KG1 (cell line): ENCODE measurements around the gene DESI1.
"Not testable (repeated sequence)": the region's sequence is repeated elsewhere in the genome, so short reads cannot be mapped to it uniquely, and the experiment has no call there.

Source experiments
- DNase-seq: peaks from one replicate; lab custom pipeline; 2025; lab: John Stamatoyannopoulos, UW

DESI1 gene

DNA sequence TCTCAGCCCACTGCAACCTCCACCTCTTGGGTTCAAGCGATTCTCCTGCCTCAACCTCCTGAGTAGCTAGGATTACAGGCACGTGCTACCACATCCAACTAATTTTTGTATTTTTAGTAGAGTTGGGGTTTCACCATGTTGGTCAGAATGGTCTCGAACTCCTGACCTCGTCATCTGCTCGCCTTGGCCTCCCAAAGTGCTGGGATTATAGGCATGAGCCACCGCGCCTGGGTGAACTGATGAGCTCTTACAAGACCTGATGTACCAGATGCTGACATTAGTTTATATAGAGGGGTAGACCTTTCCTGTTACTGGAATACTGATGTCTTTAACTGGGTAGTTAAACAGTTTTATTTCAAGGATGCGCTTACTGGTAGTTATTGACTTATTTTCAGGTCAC, 13.8 kb upstream of the DESI1 start:
- DNase-seq = not testable (repeated sequence)

DNA sequence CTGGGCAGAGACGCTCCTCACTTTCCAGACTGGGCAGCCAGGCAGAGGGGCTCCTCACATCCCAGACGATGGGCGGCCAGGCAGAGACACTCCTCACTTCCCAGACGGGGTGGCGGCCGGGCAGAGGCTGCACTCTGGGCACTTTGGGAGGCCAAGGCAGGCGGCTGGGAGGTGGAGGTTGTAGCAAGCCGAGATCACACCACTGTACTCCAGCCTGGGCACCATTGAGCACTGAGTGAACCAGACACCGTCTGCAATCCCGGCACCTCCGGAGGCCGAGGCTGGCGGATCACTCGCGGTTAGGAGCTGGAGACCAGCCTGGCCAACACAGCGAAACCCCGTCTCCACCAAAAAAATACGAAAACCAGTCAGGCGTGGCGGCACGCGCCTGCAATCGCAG, 10.8 kb upstream of the DESI1 start:
- DNase-seq = not testable (repeated sequence)

DNA sequence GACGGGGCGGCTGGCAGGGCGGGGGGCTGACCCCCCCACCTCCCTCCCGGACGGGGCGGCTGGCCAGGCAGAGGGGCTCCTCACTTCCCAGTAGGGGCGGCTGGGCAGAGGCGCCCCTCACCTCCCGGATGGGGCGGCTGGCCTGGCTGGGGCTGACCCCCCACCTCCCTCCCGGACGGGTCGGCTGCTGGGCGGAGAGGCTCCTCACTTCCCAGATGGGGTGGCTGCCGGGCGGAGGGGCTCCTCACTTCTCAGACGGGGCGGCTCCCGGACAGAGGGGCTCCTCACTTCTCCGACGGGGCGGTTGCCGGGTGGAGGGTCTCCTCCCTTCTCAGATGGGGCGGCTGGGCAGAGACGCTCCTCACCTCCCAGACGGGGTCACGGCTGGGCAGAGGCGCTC, 10.3 kb upstream of the DESI1 start:
- DNase-seq = not testable (repeated sequence)

DNA sequence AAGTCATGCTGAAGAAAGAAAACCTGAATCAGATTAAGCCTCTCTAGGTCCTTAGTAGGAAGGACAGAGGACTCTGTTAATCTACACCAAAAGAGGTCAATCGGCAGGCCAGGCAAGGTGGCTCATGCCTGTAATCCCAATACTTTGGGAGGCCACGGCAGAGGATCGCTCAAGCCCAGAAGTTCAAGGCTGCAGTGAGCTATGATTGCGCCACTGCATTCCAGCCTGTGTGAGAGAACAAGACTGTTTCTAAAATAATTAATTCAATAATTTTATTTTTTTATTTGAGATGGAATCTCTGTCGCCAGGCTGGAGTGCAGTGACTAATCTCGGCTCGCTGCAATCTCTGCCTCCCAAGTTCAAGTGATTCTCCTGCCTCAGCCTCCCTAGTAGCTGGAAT, 4.7 kb upstream of the DESI1 start:
- DNase-seq = no peak

DNA sequence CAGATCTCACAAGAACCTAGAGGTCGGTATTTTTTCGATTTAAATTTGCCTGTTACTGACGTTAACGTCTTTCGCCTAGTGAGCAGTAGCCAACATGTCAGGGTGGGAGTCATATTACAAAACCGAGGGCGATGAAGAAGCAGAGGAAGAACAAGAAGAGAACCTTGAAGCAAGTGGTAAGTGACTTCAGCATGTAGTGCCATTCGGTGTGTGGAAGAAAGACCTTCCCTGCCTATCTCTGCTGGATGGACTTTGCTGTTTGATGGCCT, 1.0 kb upstream of the DESI1 start:
- no peak for DNase-seq

DNA sequence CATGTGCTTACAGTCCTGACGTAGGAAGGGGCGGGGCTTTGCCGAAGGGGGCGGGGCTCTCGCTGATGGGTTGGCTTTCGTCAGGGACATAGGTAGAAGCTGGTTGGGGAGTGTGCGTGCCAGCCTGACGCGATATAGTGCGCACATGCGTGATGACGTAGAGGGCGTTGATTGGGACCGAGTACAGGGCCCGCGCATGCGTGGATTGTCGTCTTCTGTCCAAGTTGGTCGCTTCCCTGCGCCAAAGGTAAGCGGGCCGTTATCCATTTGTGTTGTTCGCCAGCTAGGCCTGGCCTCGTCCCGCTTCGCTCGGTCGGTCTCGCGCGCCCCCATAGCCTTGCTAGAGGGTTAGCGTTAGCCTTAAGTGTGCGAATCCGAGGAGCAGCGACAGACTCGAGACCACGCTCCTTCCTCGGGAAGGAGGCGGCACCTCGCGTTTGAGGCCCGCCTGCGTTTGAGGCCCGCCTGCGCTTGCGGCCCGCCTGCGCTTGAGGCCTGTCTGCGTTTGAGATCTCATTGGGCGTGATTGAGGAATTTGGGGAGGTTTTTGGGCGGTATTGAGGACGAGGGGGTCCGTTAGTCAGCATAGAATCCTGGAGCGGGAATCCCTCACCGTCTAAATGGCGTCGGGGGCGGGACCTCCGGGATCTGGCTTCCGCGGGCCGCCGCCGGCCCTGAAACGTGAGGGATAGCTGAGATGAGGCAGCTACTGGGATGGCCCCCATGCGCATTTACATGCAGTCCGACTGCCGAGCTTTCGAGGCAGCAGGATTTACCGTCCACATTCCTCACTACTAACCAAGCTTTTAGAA, 462 bp upstream of the DESI1 start, which contains the start of gene XRCC6:
XRCC6 (plus strand) TSS at position 197 of the 812 bp plus-strand sequence. CDS start 710 bp downstream, outside the sequence.
- peak; percentile 99 for DNase-seq

DNA sequence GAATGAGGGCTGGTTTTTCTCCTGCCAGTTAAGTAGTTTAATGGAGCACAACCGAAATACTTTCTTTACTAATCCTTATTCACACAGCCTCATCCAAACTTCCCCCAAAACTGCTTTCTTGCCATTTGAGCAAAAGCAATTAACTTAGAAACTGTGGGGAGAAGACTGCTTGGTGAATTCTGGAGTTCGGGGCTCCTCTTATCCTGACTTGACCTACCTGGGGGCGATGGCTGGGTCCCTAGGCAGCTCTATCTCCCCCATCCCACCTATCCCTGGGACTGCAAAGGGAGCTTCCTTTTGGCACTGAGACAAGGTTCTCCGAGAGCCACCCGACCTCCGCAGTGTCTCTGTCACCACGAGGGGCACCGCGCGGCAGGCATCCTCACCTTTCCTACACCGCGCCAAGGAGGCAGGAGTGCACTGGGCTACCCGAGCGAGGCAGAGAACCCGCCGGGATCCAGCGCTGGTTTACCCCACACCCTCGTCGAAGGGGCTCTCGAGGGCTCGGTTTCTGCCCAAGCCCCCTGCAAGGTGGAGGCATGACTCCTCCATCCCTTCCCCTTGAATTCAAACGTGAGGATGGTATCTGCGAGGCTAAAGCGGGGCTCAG, 759 bp downstream of the DESI1 start:
- DNase-seq = no peak

DNA sequence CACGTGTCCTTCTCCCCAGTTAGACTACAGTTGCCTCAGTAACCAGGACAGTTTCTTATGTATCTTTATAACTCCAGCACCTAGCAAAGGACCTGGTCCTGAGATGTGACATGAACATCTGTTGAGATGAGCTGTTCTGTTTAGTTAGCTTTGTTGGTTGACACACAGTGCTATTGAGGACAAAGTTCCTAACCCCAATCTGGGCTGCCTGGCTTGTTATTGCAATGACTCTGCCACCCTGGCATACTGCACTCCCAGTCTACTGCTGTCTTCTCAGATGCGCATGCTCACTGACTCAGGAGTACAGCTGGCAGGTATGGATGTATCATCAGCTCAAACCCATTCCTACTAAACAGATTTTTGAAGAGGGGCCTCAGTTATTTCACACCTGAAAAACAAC, 7.4 kb downstream of the DESI1 start:
- no peak for DNase-seq

DNA sequence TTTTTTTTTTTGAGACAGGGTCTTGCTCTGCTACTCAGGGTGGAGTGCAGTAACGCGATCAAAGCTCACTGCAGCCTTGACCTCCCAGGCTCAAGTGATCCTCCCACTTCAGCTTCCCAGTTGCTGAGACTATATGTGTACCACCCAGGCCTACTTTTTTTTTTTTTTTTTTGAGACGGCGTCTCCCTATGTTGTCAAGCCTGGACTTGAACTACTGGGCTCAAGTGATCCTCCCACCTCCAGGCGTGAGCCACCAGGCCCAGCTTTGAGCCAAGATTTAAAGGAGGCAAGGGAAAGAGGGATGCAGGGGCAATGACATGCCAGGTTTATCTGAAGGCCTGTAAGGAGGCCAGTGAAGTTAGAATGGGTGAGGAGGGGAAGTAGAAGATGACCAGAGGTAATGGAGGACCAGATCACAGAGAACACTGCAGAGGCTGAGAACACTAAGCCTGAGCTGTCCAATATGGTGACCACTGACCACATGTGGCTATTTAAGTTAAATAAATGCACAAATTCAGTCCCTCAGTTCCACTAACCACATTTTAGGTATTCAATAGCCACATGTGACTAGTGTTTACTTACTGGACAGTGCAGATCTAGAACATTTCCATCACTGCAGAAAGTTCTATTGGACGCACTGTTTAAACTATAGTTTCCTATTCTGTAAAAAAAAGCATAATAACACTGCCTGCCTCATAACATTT, 8.1 kb downstream of the DESI1 start:
- no peak for DNase-seq

DNA sequence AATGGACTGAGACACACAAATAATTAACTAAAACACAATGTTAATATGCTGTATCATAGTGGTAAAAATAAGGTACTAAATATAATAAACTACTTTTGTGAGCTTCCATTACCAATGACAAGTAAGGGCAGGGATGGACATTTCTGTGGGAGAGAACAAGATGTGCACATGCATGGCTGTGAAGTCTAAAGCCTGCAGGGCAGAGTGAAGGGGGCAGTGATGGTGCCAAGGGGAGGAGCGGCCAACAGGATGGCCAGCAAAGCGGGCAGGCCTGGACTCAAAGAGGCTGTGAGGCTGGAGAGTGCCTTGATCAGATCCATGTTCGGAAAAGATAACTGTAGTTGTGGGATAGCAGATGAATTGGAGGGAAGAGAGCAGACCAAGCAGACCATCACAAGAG, 12.5 kb downstream of the DESI1 start:
- no peak for DNase-seq

DNA sequence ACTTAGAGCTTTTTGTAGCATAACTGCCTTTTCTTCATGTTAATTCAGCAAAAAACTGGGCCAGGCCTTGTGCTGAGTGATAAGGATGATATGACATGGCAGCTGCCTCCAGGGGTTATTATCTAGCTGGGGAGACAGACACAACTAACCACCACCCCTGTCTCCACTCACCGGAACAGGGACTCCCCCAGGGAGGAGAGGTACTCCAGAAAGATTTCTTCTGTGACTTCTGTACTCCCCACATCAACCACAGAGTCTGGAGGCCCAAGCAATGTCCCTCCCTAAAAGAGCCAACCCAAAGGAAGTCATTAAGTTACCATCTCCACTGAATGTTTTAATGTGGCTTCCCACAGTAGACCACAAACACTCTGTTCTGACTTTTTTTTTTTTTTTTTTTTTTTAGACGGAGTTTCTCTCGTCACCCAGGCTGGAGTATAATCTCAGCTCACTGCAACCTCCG, 16.9 kb downstream of the DESI1 start:
- no peak for DNase-seq

DNA sequence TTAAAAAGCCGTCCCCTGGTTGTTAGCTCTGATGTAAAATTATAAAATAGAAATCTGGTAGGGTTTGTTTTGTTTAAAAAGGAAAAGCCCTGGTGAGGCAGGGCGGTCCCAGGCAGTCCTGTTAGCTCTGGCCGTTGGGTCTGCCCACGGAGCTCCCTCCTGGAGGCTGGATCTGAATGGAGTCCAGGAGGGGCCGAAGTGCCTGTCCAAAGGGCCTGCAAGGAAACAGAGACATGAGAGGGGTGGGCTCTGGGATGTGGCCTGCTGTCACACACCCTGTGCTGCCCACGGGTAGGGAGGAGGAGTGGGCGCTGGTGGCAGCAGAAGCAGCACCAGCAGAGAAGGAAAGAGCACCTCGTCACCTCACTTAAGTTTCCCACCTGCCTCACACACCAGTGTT, 19.9 kb downstream of the DESI1 start:
- DNase-seq = no peak

DNA sequence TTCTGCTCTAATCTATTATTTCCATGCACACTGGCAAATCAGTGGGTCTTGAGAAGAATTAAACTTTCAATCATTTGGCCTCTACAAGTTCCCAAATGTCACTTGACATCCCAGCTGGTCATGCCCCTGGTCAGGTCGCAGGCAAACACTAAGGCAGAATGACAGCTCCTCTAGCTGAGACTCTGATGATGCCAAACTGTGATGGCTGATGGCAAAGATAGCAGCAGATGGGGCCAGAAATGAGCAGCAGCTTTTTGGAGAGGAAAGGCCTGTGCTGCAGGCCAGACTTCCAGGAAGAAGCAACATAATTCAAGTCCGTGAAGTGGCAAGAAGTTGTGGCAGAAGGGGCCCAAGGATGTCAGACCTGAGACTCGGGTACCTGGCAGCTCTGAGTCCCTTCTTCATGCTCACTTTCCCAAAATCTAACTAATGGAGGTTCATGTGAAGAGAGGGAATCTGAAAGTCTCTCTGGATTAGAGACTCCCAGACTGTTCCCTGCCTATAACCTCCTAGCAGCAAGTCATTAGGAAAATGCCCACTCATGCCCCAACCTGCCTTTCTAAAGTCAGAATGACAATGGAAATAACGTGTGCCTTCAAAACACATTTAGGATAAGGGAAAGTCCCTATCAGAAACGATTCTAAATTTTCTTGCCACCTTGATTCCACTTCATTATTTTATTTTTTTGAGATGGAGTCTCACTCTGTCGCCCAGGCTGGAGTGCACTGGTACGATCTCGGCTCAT, 21.8 kb downstream of the DESI1 start:
- no peak for DNase-seq

DNA sequence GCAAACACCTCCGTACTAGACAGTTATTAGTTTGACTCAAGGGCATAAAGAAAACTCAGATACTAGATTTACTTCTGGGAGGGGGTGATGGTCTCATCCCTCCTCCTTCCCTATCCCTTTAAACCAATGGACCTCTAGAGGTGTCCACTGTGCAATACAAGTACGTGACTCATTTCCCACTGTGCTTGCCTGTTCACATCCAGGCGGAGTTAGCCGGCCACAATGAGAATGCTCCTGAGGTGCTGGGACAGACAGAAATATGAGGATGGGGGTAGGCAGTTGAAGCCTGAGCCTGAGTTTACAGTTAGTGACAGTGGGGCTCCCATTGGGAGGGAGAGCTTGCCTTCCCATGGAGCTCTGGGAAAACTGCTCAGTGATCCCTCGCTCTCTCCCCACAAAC, 22.8 kb downstream of the DESI1 start:
- no peak for DNase-seq

DNA sequence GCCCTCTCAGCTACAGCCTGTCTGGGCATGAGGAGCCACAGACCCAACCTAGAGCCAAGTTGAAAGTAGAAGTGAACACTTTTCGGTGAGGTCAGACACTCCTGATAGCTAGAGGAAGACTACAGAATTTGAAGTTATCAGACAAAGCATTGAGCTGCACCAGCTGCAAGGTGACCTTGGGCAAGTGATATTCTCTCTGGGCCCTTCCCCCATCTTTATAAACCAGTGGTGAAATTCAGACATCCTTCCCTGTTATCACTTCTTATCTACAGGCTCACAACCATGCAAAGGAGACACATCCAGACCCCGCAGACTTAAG, 23.2 kb downstream of the DESI1 start:
- DNase-seq = no peak

DNA sequence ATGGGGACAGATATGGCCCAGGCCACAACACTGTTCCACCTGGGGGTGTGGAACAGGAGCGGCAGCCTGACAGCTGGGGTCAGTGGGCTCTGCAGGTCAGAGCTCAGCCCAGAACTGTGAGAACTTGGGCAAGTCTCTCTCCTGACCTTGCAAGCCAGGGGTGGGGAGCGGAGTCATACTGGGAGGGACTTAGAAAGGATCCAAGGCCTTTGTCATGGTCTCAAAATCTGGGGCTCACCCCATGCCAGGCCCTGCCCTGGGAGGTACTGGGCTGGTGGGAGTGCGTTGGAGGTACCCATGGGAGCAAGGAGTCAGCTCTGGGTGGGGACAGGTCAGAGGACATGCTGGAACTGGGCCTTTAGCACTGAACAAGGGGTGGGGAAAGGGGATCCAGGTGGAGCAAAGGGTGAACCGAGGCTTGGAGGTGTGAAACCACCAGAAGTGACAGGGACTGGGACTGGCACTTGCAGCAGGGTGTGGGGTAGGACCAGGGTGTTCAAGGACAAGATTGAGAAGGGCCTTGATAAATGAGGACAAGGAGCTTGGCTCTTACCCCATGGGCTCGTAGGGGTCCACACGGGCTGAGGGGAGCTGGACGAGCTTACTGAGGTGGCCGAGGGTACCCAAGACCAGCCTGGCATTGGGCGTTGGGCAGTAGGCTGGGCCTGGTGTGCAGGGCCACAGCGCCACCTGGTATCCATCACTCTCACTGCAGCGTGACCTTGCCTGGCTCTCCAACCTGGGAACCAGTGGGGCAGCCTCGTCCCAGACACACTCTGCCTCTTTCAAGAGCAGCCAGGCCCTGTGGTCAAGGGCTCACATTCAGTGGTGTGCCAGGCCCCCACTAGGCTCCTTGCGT, 23.8 kb downstream of the DESI1 start:
- no peak for DNase-seq

DNA sequence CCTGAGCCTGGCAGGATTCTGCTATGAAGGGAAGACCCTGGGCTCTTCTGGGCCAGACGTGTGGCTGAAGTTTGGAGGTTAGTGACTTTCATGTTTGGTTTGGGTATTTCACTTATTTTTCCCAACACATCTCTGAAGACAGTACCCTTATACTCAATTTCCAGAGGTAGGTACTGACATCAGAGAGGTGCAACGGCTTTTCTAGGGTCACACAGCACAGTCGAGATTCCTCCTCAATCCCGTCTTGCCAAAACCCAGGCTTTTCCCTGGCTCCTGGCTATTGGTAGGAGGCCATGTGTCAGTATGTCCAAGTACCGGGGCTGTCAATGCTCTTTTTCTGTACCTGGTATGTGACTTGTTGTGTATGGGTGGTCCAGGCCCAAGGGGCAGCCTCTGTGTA, 25.1 kb downstream of the DESI1 start:
- no peak for DNase-seq

DNA sequence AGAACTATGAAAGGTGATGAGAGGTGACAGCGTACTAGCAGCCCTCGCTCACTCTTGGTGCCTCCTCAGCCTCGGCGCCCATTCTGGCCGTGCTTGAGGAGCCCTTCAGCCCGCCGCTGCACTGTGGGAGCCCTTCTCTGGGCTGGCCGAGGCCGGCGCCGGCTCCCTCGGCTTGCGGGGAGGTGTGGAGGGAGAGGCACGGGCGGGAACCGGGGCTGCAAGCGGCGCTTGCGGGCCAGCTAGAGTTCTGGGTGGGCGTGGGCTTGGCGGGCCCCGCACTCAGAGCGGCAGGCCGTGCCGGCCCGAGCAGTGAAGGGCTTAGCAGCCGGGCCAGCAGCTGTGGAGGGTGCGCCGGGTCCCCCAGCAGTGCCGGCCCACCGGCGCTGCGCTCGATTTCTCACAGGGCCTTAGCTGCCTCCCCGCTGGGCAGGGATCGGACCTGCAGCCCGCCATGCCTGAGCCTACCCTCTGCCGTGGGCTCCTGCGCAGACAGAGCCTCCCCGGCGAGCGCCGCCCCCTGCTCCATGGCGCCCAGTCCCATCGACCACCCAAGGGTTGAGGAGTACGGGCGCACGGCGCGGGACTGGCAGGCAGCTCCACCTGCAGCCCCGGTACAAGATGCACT, 27.4 kb downstream of the DESI1 start:
- not testable (repeated sequence) for DNase-seq

DNA sequence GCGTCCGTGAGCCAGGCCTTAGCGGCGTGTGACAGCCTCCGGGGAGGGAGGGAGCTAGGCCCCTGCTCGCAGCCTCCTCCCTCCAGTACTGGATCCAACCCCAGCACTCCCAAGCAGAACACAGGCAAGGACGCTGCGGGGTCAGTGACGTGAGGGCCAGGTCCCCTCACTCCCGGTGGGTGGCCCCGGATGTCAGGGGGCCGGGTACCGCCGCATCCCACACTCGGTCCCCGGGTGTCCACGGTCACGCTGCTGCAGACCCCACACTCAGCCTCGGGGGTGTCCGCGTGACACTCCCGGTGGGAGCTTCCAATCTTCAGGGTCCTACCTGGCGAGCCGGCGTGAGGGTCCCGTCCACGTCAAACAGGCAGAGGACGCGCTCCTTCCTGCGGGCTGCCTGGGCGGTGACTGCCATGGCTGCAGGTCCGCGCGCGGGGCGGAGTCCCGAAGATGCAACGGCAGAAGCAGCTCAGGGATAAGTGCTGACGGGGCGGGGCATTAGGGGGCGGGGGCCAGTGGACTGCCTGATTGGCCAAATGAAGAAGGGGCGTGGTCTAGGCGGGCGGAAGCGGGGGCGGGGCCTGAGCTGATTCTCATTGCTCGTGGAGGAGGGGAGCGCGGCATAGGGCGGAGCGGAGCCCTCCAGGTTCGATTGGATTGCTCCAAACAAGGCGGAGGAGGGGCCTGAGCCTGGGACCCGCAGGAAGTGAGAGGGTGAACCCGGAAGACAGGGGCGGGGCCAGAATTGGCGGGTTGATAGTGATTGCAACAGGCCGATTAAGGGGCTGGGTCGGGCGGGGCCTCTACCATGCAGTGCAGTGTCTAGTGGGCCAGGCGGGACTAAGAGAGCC, 31.2 kb downstream of the DESI1 start, which contains the start of gene PMM1:
PMM1 (minus strand) TSS at position 450 of the 851 bp plus-strand sequence; CDS start at position 415, 35 bp downstream.
- DNase-seq = peak; percentile 99

DNA sequence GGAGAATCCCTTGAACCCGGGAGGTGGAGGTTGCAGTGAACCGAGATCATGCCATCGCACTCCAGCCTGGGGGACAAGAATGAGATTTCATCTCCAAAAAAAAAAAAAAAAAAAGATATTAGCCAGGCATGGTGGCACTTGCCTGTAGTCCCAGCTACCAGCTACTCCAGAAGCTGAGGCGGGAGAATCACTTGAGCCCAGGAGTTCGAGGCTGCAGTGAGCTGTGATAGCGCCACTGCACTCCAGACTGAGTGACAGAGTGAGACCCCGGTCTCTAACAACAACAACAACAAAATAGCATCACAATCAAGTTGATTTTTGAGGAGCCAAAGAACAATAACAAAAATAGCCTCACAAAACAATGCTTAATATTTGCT, 33.5 kb downstream of the DESI1 start:
- DNase-seq = no peak
